Lung (tissue), 12 donors: Measurements from ENCODE around the gene CCKAR. TPM values are rescaled to one million over a fixed set of nuclear protein-coding genes. Genes with fewer than 3 reads are reported as not detected.

Experiments
- ATAC-seq: fragments of 200-7000 bp; cut with Tn5 transposase; one replicate; pipeline ENCODE4 v1.9.1; 2020; ENCODE audit warnings: moderate number of reproducible peaks; ENCODE audit not compliant: insufficient read depth, low FRiP score
- DNase-seq, 3 donors: peaks; one replicate each; pipeline ENCODE4 v3.0.0-alpha.2; 2013 to 2017
- H3K27ac ChIP-seq, 2 donors: one replicate each; pipeline ENCODE4 v1.5.1; 2013; ENCODE audit warnings: mild to moderate bottlenecking in 2 of 2, moderate library complexity in 2 of 2, control low read depth in 1 of 2, inconsistent platforms in 1 of 2, low read depth in 1 of 2, low read length in 1 of 2
- H3K27me3 ChIP-seq, 3 donors: one replicate each; pipeline ENCODE4 v1.5.1; 2013; ENCODE audit warnings: low read length in 2 of 3; ENCODE audit not compliant: control insufficient read depth in 3 of 3, insufficient read depth in 3 of 3
- H3K36me3 ChIP-seq, 4 donors: one replicate each; pipeline ENCODE4 v1.5.1; 2013; ENCODE audit warnings: low read length in 4 of 4, mild to moderate bottlenecking in 1 of 4, moderate library complexity in 1 of 4; ENCODE audit not compliant: control insufficient read depth in 4 of 4, insufficient read depth in 4 of 4
- H3K4me1 ChIP-seq, 5 donors: one replicate each; pipeline ENCODE4 v1.5.1; 2013; ENCODE audit warnings: low read length in 5 of 5, mild to moderate bottlenecking in 2 of 5, moderate library complexity in 1 of 5; ENCODE audit not compliant: control insufficient read depth in 5 of 5, insufficient read depth in 5 of 5
- H3K4me3 ChIP-seq: one replicate; pipeline ENCODE4 v1.5.1; 2013; ENCODE audit warnings: mild to moderate bottlenecking, control low read depth, moderate library complexity
- H3K9ac ChIP-seq, 2 donors: one replicate each; pipeline ENCODE4 v1.5.1; 2013; ENCODE audit warnings: low read length in 2 of 2, control low read depth in 1 of 2; ENCODE audit not compliant: insufficient read depth in 1 of 2
- H3K9me3 ChIP-seq, 4 donors: one replicate each; pipeline ENCODE4 v1.5.1; 2013; ENCODE audit warnings: low read length in 3 of 4, mild to moderate bottlenecking in 1 of 4, moderate library complexity in 1 of 4; ENCODE audit not compliant: control insufficient read depth in 4 of 4, insufficient read depth in 3 of 4
- WGBS, 2 donors: extraction: QIAGEN DNeasy Blood & Tissue Kit; methylation state at CpG; one replicate each; pipeline ENCODE4 v1.1.7; 2013; 5-methylcytosine and 5-hydroxymethylcytosine counted together
- polyA plus RNA-seq, 2 donors: library from polyadenylated mRNA; stranded (reverse); fragments of 200-250 nt; gene quantifications; one replicate each; pipeline ENCODE4 v1.2.1, GENCODE V29; 2013
- total RNA-seq, 2 donors: library from RNA; depleted of rRNA in 1 of 2; stranded (reverse); fragments of >200 nt in 1 of 2; gene quantifications; one replicate each; pipeline ENCODE4 v1.2.1, GENCODE V29; 2014 to 2021
- TF ChIP-seq, protein P1 (sequence below): IDR thresholded peaks from 2 replicates; pipeline ENCODE4 v1.5.1; 2012; ENCODE audit warnings: mild to moderate bottlenecking; ENCODE audit errors: control extremely low read depth, extremely low read depth
- donor health status: control.
- donor health status: control.
- donor health status: Bipolar disorder and iron deficiency.
- donor health status: healthy.
- donor health status: DM: yes; HTN: yes; CAD: no.

The CCKAR gene
- total and polyA plus RNA-seq, 4 donors = 0.14 TPM; not detected in 3

DNA sequence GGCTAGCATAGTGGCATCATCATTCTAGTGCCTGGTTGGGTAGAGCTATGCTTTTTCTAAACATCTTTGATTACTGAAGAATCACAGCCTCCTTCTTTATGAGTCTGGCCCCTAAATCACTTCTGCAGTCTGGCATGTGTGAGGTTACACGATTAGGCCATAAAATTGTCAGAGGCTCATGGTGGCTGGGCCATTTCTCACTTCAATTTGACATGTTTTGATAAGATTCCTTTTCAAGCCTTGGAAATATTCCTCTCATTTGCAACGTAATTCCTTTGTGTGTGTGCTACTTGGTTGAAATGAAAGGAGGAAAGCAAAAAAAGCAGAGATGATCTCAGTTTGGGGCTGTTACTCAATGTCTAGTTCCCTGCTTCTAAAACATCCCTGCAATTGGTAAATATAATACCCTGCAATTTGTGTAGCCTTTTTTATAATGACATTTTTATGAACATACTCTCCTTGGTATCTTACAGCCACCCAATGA lies 6.2 kb downstream of the CCKAR start:
- 58 to 74% methylated on average over 2 of the region's 2 CpGs for WGBS, 2 donors
- Histone ChIP-seq H3K4me1 (peaks cover 0 to 23% (median 10%) of the 10 kb centered on the region in 5 donors), H3K9me3 (no peaks in the 10 kb centered on the region), H3K27me3 (no peaks in the 10 kb centered on the region), H3K4me3 (no peak overlapping the region), H3K27ac (no peak overlapping the region), H3K9ac (no peak overlapping the region), H3K36me3 (no peaks in the 10 kb centered on the region)
- TF ChIP-seq, protein P1, sequence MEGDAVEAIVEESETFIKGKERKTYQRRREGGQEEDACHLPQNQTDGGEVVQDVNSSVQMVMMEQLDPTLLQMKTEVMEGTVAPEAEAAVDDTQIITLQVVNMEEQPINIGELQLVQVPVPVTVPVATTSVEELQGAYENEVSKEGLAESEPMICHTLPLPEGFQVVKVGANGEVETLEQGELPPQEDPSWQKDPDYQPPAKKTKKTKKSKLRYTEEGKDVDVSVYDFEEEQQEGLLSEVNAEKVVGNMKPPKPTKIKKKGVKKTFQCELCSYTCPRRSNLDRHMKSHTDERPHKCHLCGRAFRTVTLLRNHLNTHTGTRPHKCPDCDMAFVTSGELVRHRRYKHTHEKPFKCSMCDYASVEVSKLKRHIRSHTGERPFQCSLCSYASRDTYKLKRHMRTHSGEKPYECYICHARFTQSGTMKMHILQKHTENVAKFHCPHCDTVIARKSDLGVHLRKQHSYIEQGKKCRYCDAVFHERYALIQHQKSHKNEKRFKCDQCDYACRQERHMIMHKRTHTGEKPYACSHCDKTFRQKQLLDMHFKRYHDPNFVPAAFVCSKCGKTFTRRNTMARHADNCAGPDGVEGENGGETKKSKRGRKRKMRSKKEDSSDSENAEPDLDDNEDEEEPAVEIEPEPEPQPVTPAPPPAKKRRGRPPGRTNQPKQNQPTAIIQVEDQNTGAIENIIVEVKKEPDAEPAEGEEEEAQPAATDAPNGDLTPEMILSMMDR = no peak
- ATAC-seq (no peak), DNase-seq (peak in 2 of 3 donors; percentile 44 to 69)

DNA sequence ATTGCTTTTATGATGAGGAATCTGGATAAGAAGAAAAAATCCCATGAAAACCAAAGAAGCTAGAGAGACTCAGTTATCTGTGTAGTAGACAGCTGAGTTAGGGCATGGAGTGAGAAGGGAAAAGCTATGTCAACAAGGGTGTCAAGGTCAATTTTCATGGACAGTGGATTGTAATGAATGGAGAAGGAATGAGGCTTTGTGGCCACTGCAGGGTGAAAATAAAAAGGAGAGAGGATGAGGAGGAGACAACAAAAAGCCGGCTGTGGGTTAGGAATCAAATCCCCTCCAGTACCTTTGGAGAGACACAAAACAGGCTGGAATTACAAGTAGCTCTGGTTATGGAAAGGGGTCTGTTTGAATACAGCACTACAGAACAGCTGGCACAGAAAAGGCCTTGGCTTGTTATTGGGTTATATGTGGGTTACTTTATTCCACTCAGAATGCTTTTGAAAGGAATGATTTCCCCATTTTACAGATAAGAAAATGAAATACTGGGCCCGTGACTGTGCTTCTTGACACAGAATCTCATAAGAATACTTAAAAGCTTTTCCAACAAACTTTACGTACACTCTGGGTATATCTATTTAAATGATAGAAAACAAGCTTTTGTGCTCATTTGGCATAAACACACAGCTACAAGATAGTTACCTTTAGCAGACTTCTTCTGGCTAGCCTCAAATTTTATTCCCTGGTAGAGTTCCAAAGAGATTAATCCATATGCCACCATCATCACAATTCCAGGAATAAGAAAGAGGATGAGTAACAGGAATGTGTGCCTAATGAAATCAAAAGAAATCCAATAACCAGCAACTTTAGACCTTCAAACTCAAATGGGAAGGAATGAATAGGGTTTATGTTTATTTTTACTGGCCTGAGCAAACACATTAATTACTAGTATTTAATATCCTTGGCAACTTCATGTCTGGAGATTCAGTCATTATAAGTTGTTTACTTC lies 7.5 kb downstream of the CCKAR start:
- ATAC-seq = no peak
- Histone ChIP-seq H3K36me3 (no peaks in the 10 kb centered on the region), H3K9ac (no peak overlapping the region), H3K4me3 (no peak overlapping the region), H3K9me3 (no peaks in the 10 kb centered on the region), H3K4me1 (peaks cover 0 to 23% (median 10%) of the 10 kb centered on the region in 5 donors), H3K27ac (no peak overlapping the region), H3K27me3 (no peaks in the 10 kb centered on the region)
- DNase-seq = peak in 2 of 3 donors; percentile 13 to 60
- WGBS, 2 donors = 62 to 67% methylated on average over 3 of the region's 3 CpGs
- TF ChIP-seq, protein P1 = no peak

DNA sequence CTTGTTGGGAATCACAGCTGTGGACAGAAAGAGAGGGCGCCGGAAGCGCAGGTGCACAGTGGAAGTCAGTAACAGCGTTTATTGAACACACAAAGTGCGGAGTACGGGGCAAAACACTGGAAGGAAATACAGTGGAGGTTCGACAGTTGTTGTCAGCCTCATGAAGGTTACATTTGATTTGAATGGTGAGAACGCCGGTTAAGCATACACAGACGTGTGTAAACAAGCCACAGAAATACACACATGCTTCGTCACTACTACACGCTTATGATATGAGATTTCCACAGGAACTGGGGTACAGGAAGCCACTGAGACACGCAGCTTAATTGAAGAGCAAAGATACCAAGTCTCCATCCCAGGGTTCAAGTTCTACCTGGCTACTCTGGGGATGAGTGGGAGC lies 12.0 kb downstream of the CCKAR start:
- DNase-seq (no peak), ATAC-seq (no peak)
- WGBS, 2 donors = 76 to 90% methylated on average over 13 of the region's 13 CpGs
- TF ChIP-seq, protein P1 = no peak
- Histone ChIP-seq H3K9me3 (no peaks in the 10 kb centered on the region), H3K4me3 (no peak overlapping the region), H3K27me3 (no peaks in the 10 kb centered on the region), H3K27ac (no peak overlapping the region), H3K4me1 (peaks cover 0 to 10% (median 0%) of the 10 kb centered on the region in 5 donors), H3K36me3 (no peaks in the 10 kb centered on the region), H3K9ac (no peak overlapping the region)
